ENCODE results near the gene SPATA31A6. TPM values are rescaled to one million over a fixed set of nuclear protein-coding genes. Genes with fewer than 3 reads are reported as not detected.
"Not testable (repeated sequence)": the region's sequence is repeated elsewhere in the genome, so short reads cannot be mapped to it uniquely, and the experiment has no call there.

Gene SPATA31A6
- not detected for total RNA-seq

GRCh38 chr9:42183359-42183758 is at the start of gene SPATA31A6:
Gene SPATA31A6 (plus strand): TSS chr9:42183659. CDS start chr9:42183688, 29 bp downstream.
- intact Hi-C loops (cut with DNase I; ENCODE audit: low total_unique reads); H3K4me1 ChIP-seq; H3K9me3 ChIP-seq; H3K27me3 ChIP-seq; DNase-seq; H3K36me3 ChIP-seq; H3K4me3 ChIP-seq; H3K27ac ChIP-seq: not testable (repeated sequence)

- H3K4me1 ChIP-seq; H3K9me3 ChIP-seq; H3K27me3 ChIP-seq; H3K27ac ChIP-seq; intact Hi-C loops (cut with DNase I; ENCODE audit: low total_unique reads); DNase-seq; H3K36me3 ChIP-seq; H3K4me3 ChIP-seq: not testable (repeated sequence)
Measured at GRCh38 chr9:42160299-42160698, 23.2 kb upstream of the SPATA31A6 start.

GRCh38 chr9:42219861-42220260 is 36.4 kb downstream of the SPATA31A6 start:
- H3K4me1 ChIP-seq; DNase-seq; intact Hi-C loops (cut with DNase I; ENCODE audit: low total_unique reads); H3K4me3 ChIP-seq; H3K27me3 ChIP-seq; H3K36me3 ChIP-seq; H3K27ac ChIP-seq; H3K9me3 ChIP-seq: not testable (repeated sequence)

DNA sequence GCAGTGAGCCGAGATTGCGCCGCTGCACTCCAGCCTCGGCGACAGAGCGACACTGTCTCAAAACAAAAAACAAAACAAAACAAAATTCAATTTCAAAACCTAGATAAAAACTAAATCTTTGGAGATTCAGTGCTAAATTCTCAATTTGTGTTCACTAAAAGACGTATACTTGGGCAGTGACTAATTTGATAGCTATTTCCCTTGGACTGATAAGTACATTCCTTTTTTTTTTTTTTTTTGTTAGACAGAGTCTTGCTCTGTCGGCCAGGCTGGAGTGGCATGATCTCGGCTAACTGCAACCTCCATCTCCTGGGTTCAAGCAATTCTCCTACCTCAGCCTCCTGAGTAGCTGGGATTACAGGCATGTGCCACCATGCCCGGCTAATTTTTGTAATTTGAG is 39.8 kb downstream of the SPATA31A6 start:
- not testable (repeated sequence) for H3K9me3 ChIP-seq, H3K4me3 ChIP-seq

DNA sequence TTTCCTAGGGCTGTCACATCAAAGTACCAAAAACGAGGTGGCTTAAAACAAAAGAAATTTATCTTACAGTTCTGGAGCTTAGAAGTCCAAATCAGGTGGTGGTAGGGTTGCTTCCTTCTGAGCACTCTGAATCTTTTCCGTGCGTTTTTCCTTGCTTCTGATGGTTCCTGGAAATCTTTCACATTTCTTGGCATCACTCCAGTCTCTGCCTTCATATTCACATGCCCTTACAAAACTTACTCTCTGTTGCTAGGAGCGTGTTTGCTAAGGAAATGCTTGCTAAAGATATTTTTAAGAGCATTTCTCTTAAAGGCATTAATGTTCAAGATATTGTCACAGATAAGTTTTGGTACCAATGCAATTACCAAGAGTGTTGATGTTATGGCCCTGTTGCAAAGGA is 49.6 kb downstream of the SPATA31A6 start:
- H3K36me3 ChIP-seq; DNase-seq; H3K9me3 ChIP-seq; H3K27ac ChIP-seq; H3K4me3 ChIP-seq; H3K4me1 ChIP-seq; intact Hi-C loops (cut with DNase I; ENCODE audit: low total_unique reads); H3K27me3 ChIP-seq: not testable (repeated sequence)

More for the DNA sequence above, 39.8 kb downstream of the SPATA31A6 start:
- H3K4me1 ChIP-seq; H3K36me3 ChIP-seq; DNase-seq; intact Hi-C loops (cut with DNase I; ENCODE audit: low total_unique reads); H3K27ac ChIP-seq; H3K27me3 ChIP-seq: not testable (repeated sequence)

DNA sequence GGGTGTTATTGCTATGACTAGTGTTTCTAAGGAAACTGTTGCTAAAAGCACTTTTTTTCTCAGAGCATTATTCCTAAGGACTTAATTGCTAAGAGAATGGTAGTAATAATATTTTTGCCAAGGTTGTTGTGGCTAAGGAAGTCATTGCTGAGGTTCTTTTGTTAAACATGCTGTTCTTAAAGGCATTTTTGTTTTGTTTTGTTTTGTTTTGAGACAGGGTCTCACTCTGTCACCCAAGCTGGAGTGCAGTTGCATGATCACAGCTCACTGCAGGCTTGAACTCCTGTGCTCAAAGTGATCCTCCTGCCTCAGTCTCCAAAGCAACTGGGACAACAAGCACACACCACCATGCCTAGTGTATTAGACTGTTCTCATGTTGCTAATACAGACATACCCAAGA is 51.2 kb downstream of the SPATA31A6 start:
- H3K27me3 ChIP-seq; H3K4me1 ChIP-seq; intact Hi-C loops (cut with DNase I; ENCODE audit: low total_unique reads); H3K9me3 ChIP-seq; H3K27ac ChIP-seq; H3K36me3 ChIP-seq; DNase-seq; H3K4me3 ChIP-seq: not testable (repeated sequence)

GRCh38 chr9:42235352-42235991 is 52.0 kb downstream of the SPATA31A6 start:
- H3K4me1 ChIP-seq; intact Hi-C loops (cut with DNase I; ENCODE audit: low total_unique reads); H3K4me3 ChIP-seq; DNase-seq; H3K27ac ChIP-seq; H3K36me3 ChIP-seq; H3K9me3 ChIP-seq; H3K27me3 ChIP-seq: not testable (repeated sequence)

- intact Hi-C loops (cut with DNase I; ENCODE audit: low total_unique reads); H3K36me3 ChIP-seq; H3K27me3 ChIP-seq; H3K27ac ChIP-seq; DNase-seq; H3K9me3 ChIP-seq; H3K4me3 ChIP-seq; H3K4me1 ChIP-seq: not testable (repeated sequence)
Measured at GRCh38 chr9:42236097-42236496, 52.6 kb downstream of the SPATA31A6 start.

- DNase-seq; H3K36me3 ChIP-seq; H3K27ac ChIP-seq; H3K4me3 ChIP-seq; H3K4me1 ChIP-seq; H3K27me3 ChIP-seq; H3K9me3 ChIP-seq; intact Hi-C loops (cut with DNase I; ENCODE audit: low total_unique reads): not testable (repeated sequence)
Measured at GRCh38 chr9:42237381-42237780, 53.9 kb downstream of the SPATA31A6 start.

DNA sequence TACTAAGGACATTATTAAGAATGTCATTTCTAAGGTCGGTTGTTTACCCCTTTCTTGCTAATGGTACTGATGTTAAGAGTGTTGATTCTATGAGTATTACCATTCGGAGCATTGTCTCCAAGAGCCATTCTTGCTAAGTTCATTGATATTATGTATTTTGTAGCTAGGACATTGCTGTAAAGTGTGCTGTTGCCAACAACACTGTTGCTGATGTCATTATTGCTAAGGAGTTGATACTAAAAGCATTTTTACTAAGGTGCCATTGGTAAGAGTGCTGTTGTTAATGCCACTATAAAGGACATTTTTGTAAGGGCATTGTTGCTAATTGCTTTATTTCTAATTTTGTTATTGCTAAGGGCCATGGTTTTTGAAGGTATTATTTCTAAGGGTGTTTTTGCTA is 55.4 kb downstream of the SPATA31A6 start:
- H3K27ac ChIP-seq; H3K4me3 ChIP-seq; H3K4me1 ChIP-seq; DNase-seq; intact Hi-C loops (cut with DNase I; ENCODE audit: low total_unique reads); H3K9me3 ChIP-seq; H3K36me3 ChIP-seq; H3K27me3 ChIP-seq: not testable (repeated sequence)

Small RNA genes lying within 50 kb of the gene (small RNA-seq; reads per million reads assigned to genes)
- not detected for gene AL445584.3

Other genes with a start within 250 kb of the SPATA31A6 start
- 100 to 1,000 TPM in 1 of 4 donors, 10 to 100 TPM in 3; 15.9 to 205 (median 34.4) TPM for gene CNTNAP3B, start 54.2 kb upstream of the SPATA31A6 start, total RNA-seq